GM12878 (cell line): ENCODE measurements around the gene SPATA3. TPM values are rescaled to one million over a fixed set of nuclear protein-coding genes. Genes with fewer than 3 reads are reported as not detected.

ENCODE experiments used
- BACH1 ChIP-seq: fragments of 450-650 bp; IDR thresholded peaks from 2 replicates; pipeline ENCODE4 v1.6.1; 2017; ENCODE audit warnings: mild to moderate bottlenecking, borderline replicate concordance
- BHLHE40 ChIP-seq, 2 experiments: fragments of 450-650 bp in 1 of 2; IDR thresholded peaks; 2 replicates each; pipeline ENCODE4 v1.6.1; 2011 to 2017; ENCODE audit warnings: low read depth in 2 of 2, borderline replicate concordance in 1 of 2, improper control_type of control experiment in 1 of 2, low read length in 1 of 2, mild to moderate bottlenecking in 1 of 2
- CREB1 ChIP-seq: IDR thresholded peaks from 2 replicates; pipeline ENCODE4 v1.6.1; 2012; ENCODE audit warnings: low read depth, mild to moderate bottlenecking, inconsistent platforms
- CREM ChIP-seq: IDR thresholded peaks from 2 replicates; pipeline ENCODE4 v1.6.1; 2014; ENCODE audit warnings: antibody characterized with exemption, low read depth
- ESRRA ChIP-seq: IDR thresholded peaks from 2 replicates; pipeline ENCODE4 v1.6.1; 2012; ENCODE audit warnings: mild to moderate bottlenecking, low read length, improper control_type of control experiment
- GABPA ChIP-seq: IDR thresholded peaks from 2 replicates; pipeline ENCODE4 v1.6.1; 2014; ENCODE audit warnings: antibody characterized with exemption, low read depth, mild to moderate bottlenecking, inconsistent platforms
- IKZF1 ChIP-seq: fragments of 450-650 bp; conservative IDR thresholded peaks from 2 replicates; pipeline ENCODE4 v1.6.1; 2017; ENCODE audit warnings: antibody characterized with exemption, mild to moderate bottlenecking
- JUNB ChIP-seq: IDR thresholded peaks from 2 replicates; pipeline ENCODE4 v1.6.1; 2016; ENCODE audit warnings: antibody characterized with exemption, mild to moderate bottlenecking
- PAX5 ChIP-seq: IDR thresholded peaks from 2 replicates; pipeline ENCODE4 v1.6.1; 2011; ENCODE audit warnings: low read depth, low read length, borderline replicate concordance
- POU2F2 ChIP-seq: IDR thresholded peaks from 3 replicates; pipeline ENCODE4 v1.6.1; 2011; ENCODE audit warnings: low read depth, mild to moderate bottlenecking, low read length, borderline replicate concordance
- SREBF1 ChIP-seq: IDR thresholded peaks from 2 replicates; pipeline ENCODE4 v1.6.1; 2012; ENCODE audit warnings: mild to moderate bottlenecking, low read length
- TAF1 ChIP-seq: IDR thresholded peaks from 2 replicates; pipeline ENCODE4 v1.6.1; 2011; ENCODE audit warnings: mild to moderate bottlenecking, low read depth, low read length, borderline replicate concordance
- TCF12 ChIP-seq: IDR thresholded peaks from 2 replicates; pipeline ENCODE4 v1.6.1; 2011; ENCODE audit warnings: low read depth, mild to moderate bottlenecking, low read length
- ZNF217 ChIP-seq: fragments of 450-650 bp; IDR thresholded peaks from 2 replicates; pipeline ENCODE4 v1.6.1; 2017; ENCODE audit warnings: antibody characterized with exemption, mild to moderate bottlenecking
- polyA plus RNA-seq, 11 experiments: library from polyadenylated mRNA; depleted of rRNA in 4 of 11; unstranded in 6 of 11; stranded (reverse) in 5 of 11; fragments of >200 nt; fragmentation: Nextera tagmentation in 4 of 11; fragmentation: Illumina TruSeq in 1 of 11; extraction: Ambion mirVana in 4 of 11; extraction: Trizol in 1 of 11; gene quantifications; 1 replicate in 1 of 11; 2 replicates in 10 of 11; pipeline versions ENCODE4 v1.2.1 to v1.2.3, GENCODE V29; 2011 to 2016; ENCODE audit warnings: inconsistent platforms in 2 of 11, missing spikeins in 2 of 11, low read depth in 1 of 11
- total RNA-seq, 4 experiments: library from RNA; depleted of rRNA in 3 of 4; stranded (reverse); fragments of >200 nt in 3 of 4; fragmentation: Illumina TruSeq in 1 of 4; extraction: Trizol in 1 of 4; gene quantifications; 2 replicates each; pipeline versions ENCODE4 v1.2.1 to v1.2.3, GENCODE V29; 2013 to 2021
- TF ChIP-seq, protein P1 (sequence below): fragments of 450-650 bp; IDR thresholded peaks from 2 replicates; pipeline ENCODE4 v1.6.1; 2017; ENCODE audit warnings: mild to moderate bottlenecking, moderate library complexity
- TF ChIP-seq, protein P2 (sequence below): IDR thresholded peaks from 2 replicates; pipeline ENCODE4 v1.6.1; 2012; ENCODE audit warnings: low read depth, low read length, improper control_type of control experiment
- TF ChIP-seq, protein P3 (sequence below): fragments of 450-650 bp; IDR thresholded peaks from 2 replicates; pipeline ENCODE4 v1.6.1; 2016; ENCODE audit warnings: mild to moderate bottlenecking
- TF ChIP-seq, protein P4 (sequence below), 3 experiments: IDR thresholded peaks in 2 of 3; conservative IDR thresholded peaks in 1 of 3; 2 replicates each; pipeline ENCODE4 v1.5.1; 2011; ENCODE audit warnings: low read depth in 3 of 3, low read length in 3 of 3, mild to moderate bottlenecking in 3 of 3, control low read depth in 2 of 3, moderate library complexity in 2 of 3, inconsistent platforms in 1 of 3, mixed read lengths in 1 of 3; ENCODE audit not compliant: control insufficient read depth in 2 of 3, insufficient read depth in 1 of 3; ENCODE audit errors: extremely low read depth in 1 of 3

Gene SPATA3
- total and polyA plus RNA-seq, 10 of the 15 experiments (the other 5 are each of a cell fraction or from before 2014, with no cell fraction given): not detected

DNA sequence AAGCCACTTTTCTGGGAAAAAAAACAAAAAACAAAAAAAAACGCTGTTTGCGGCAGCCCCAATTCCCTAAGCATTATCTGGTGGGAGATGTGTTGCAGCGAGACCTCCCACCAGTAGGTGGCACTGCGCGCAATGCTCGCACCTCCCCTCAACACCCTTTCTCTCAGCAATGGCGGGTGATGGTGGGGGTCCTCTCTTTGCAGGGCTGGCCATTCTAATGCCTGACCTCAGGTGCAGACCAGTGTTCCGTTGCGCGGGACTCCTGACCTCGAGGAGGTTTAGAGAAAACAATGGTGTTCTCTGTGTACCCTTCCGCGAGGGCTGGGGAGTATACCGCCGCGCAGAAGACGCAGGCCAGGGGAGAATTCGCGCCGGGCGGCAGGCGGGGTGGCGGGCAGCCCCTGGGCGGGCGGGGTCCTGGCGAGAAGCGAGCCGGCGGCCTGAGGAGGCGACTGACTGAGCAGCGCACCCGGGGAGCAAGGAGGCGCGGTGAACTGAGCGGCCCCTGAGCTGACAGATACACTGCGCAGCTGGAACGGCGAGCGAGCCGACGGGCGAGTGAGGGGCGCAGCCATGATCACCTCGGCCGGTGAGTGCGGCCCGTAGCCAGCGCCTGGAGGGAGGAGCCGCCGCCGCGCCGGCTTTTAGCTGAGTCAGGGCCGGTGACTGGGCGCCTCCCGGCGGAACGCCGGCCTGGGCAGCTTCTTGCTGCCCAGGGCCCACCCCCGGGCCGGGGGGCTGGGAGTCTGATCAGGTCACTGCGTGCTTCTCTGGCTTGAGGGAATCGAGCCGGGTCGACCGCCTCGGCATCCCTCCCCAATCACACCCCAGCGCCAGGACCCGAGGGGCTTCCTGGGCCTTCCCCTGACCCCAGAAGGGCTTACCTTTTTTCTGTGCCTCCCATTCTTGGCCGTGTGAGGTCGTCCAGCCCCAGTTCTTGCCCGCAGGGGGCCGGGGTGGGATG is 60.8 kb downstream of the SPATA3 start, which contains the start of gene PSMD1 (continued):
- TF ChIP-seq, protein P1, sequence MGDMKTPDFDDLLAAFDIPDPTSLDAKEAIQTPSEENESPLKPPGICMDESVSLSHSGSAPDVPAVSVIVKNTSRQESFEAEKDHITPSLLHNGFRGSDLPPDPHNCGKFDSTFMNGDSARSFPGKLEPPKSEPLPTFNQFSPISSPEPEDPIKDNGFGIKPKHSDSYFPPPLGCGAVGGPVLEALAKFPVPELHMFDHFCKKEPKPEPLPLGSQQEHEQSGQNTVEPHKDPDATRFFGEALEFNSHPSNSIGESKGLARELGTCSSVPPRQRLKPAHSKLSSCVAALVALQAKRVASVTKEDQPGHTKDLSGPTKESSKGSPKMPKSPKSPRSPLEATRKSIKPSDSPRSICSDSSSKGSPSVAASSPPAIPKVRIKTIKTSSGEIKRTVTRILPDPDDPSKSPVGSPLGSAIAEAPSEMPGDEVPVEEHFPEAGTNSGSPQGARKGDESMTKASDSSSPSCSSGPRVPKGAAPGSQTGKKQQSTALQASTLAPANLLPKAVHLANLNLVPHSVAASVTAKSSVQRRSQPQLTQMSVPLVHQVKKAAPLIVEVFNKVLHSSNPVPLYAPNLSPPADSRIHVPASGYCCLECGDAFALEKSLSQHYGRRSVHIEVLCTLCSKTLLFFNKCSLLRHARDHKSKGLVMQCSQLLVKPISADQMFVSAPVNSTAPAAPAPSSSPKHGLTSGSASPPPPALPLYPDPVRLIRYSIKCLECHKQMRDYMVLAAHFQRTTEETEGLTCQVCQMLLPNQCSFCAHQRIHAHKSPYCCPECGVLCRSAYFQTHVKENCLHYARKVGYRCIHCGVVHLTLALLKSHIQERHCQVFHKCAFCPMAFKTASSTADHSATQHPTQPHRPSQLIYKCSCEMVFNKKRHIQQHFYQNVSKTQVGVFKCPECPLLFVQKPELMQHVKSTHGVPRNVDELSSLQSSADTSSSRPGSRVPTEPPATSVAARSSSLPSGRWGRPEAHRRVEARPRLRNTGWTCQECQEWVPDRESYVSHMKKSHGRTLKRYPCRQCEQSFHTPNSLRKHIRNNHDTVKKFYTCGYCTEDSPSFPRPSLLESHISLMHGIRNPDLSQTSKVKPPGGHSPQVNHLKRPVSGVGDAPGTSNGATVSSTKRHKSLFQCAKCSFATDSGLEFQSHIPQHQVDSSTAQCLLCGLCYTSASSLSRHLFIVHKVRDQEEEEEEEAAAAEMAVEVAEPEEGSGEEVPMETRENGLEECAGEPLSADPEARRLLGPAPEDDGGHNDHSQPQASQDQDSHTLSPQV: peak; percentile 94
- TF ChIP-seq PAX5: no peak
- TF ChIP-seq, protein P2, sequence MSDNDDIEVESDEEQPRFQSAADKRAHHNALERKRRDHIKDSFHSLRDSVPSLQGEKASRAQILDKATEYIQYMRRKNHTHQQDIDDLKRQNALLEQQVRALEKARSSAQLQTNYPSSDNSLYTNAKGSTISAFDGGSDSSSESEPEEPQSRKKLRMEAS: peak; percentile 80
- peak; percentile 47; the same call in 1 of the 2 replicates for TF ChIP-seq TCF12
- TF ChIP-seq, protein P3, sequence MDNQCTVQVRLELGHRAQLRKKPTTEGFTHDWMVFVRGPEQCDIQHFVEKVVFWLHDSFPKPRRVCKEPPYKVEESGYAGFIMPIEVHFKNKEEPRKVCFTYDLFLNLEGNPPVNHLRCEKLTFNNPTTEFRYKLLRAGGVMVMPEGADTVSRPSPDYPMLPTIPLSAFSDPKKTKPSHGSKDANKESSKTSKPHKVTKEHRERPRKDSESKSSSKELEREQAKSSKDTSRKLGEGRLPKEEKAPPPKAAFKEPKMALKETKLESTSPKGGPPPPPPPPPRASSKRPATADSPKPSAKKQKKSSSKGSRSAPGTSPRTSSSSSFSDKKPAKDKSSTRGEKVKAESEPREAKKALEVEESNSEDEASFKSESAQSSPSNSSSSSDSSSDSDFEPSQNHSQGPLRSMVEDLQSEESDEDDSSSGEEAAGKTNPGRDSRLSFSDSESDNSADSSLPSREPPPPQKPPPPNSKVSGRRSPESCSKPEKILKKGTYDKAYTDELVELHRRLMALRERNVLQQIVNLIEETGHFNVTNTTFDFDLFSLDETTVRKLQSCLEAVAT: peak; percentile 70
- TF ChIP-seq IKZF1: peak; percentile 91
- TF ChIP-seq ESRRA: 0 out of 2 replicates have a peak, but pooled peaks have one; percentile 53
- TF ChIP-seq JUNB: 0 out of 2 replicates have a peak, but pooled peaks have one; percentile 6
- no peak; the same call in 1 of the 2 replicates for TF ChIP-seq SREBF1
- peak; percentile 55; the same call in 1 of the 2 replicates for TF ChIP-seq CREB1
- TF ChIP-seq CREM: peak; percentile 59
- peak; percentile 23 to 39; a peak in 2 of 4 replicates for TF ChIP-seq BHLHE40 (IDR thresholded peaks at IDR 0.05; ENCODE audit: borderline replicate concordance in 1 of 2, low read depth in 2 of 2, low read length in 1 of 2)
- peak; percentile 73; the same call in 1 of the 2 replicates for TF ChIP-seq TAF1
- TF ChIP-seq BACH1: peak; percentile 85
- TF ChIP-seq, protein P4, sequence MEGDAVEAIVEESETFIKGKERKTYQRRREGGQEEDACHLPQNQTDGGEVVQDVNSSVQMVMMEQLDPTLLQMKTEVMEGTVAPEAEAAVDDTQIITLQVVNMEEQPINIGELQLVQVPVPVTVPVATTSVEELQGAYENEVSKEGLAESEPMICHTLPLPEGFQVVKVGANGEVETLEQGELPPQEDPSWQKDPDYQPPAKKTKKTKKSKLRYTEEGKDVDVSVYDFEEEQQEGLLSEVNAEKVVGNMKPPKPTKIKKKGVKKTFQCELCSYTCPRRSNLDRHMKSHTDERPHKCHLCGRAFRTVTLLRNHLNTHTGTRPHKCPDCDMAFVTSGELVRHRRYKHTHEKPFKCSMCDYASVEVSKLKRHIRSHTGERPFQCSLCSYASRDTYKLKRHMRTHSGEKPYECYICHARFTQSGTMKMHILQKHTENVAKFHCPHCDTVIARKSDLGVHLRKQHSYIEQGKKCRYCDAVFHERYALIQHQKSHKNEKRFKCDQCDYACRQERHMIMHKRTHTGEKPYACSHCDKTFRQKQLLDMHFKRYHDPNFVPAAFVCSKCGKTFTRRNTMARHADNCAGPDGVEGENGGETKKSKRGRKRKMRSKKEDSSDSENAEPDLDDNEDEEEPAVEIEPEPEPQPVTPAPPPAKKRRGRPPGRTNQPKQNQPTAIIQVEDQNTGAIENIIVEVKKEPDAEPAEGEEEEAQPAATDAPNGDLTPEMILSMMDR (IDR thresholded peaks at IDR 0.05 in 2 of 3, conservative IDR thresholded peaks at IDR 0.05 in 1 of 3; ENCODE audit: control insufficient read depth in 2 of 3, extremely low read depth in 1 of 3, insufficient read depth in 1 of 3, low read depth in 3 of 3, low read length in 3 of 3): peak; percentile 89 to 98 (median 94)
- no peak for TF ChIP-seq GABPA
- no peak for TF ChIP-seq POU2F2
- TF ChIP-seq ZNF217: no peak
